Caco-2 (cell line): ENCODE data around the gene ZNF275. TPM values are rescaled to one million over a fixed set of nuclear protein-coding genes. Genes with fewer than 3 reads are reported as not detected.

ENCODE experiments used
- BruUV-seq: library from RNA; stranded (reverse); fragments of 400-500 nt; replicated peaks from 2 replicates; lab custom pipeline; 2021; lab: Mats Ljungman, UMichigan
- CTCF ChIA-PET: fragments of 300-600 bp; sonication (Branson Sonifier 250); formaldehyde crosslinking; loops from one replicate; lab custom pipeline; 2022; ENCODE audit warnings: antibody characterized with exemption; lab: Charles Lee
- POLR2A ChIA-PET: fragments of 300-600 bp; sonication (Branson Sonifier 250); formaldehyde crosslinking; loops from one replicate; lab custom pipeline; 2022; ENCODE audit warnings: antibody characterized with exemption; lab: Charles Lee
- DNase-seq, 2 experiments: peaks; one replicate each; pipeline versions ENCODE4 v3.0.0 to v3.0.0-alpha.2; 2020 to 2022
- H3K27me3 ChIP-seq: replicated peaks from 2 replicates; pipeline ENCODE4 v1.6.0; 2011; ENCODE audit warnings: low read length; ENCODE audit not compliant: control insufficient read depth, insufficient read depth
- H3K36me3 ChIP-seq: 2 replicates; pipeline ENCODE4 v1.5.1; 2011; ENCODE audit warnings: low read length; ENCODE audit not compliant: control insufficient read depth, insufficient read depth
- H3K4me1 ChIP-seq: fragments of 250-450 bp; sonication (Bioruptor Pico); 2 replicates; pipeline ENCODE4 v1.5.1; 2020; ENCODE audit warnings: mild to moderate bottlenecking
- H3K4me3 ChIP-seq: 2 replicates; pipeline ENCODE4 v1.5.1; 2011; ENCODE audit warnings: low read depth, mild to moderate bottlenecking, control low read depth, low read length
- H3K9me3 ChIP-seq: fragments of 250-450 bp; sonication (Bioruptor Pico); 2 replicates; pipeline ENCODE4 v1.5.1; 2020; ENCODE audit warnings: mild to moderate bottlenecking, moderate library complexity
- H3K27ac Mint-ChIP-seq: one replicate; pipeline ENCODE4 v1.8.0; 2022; ENCODE audit warnings: mixed read lengths; ENCODE audit not compliant: unreplicated experiment
- H3K27me3 Mint-ChIP-seq: one replicate; pipeline ENCODE4 v1.8.0; 2022; ENCODE audit warnings: mixed read lengths; ENCODE audit not compliant: insufficient read depth, unreplicated experiment
- H3K36me3 Mint-ChIP-seq: one replicate; pipeline ENCODE4 v1.8.0; 2022; ENCODE audit warnings: mild to moderate bottlenecking, mixed read lengths; ENCODE audit not compliant: insufficient read depth, unreplicated experiment
- H3K4me1 Mint-ChIP-seq: one replicate; pipeline ENCODE4 v1.8.0; 2022; ENCODE audit warnings: low read depth, mixed read lengths; ENCODE audit not compliant: unreplicated experiment
- H3K4me3 Mint-ChIP-seq: one replicate; pipeline ENCODE4 v1.8.0; 2022; ENCODE audit warnings: mild to moderate bottlenecking, moderate library complexity, mixed read lengths; ENCODE audit not compliant: unreplicated experiment
- H3K9me3 Mint-ChIP-seq: one replicate; pipeline ENCODE4 v1.8.0; 2022; ENCODE audit warnings: mixed read lengths; ENCODE audit not compliant: unreplicated experiment
- intact Hi-C: fragments of 100-400 bp; cut with micrococcal nuclease; formaldehyde crosslinking; loops from one replicate; pipeline ENCODE4 v1.10.0; 2022; ENCODE audit not compliant: unreplicated experiment
- total RNA-seq: library from RNA; stranded (reverse); gene quantifications from 2 replicates; pipeline ENCODE4 v1.2.3, GENCODE V29; 2022
- TF ChIP-seq, protein P1 (sequence below), 2 experiments: fragments of 200-600 bp in 1 of 2; IDR thresholded peaks; 1 replicate in 1 of 2; 2 replicates in 1 of 2; pipeline versions ENCODE4 v1.5.1 to v1.8.0; 2011 to 2022; ENCODE audit warnings: antibody characterized with exemption in 1 of 2, control low read depth in 1 of 2, inconsistent platforms in 1 of 2, low read depth in 1 of 2, low read length in 1 of 2, mild to moderate bottlenecking in 1 of 2, moderate library complexity in 1 of 2; ENCODE audit not compliant: insufficient read depth in 1 of 2, severe bottlenecking in 1 of 2, unreplicated experiment in 1 of 2

ZNF275 gene
- total RNA-seq, 1 experiment from 2014 or later = 5.6 TPM

DNA sequence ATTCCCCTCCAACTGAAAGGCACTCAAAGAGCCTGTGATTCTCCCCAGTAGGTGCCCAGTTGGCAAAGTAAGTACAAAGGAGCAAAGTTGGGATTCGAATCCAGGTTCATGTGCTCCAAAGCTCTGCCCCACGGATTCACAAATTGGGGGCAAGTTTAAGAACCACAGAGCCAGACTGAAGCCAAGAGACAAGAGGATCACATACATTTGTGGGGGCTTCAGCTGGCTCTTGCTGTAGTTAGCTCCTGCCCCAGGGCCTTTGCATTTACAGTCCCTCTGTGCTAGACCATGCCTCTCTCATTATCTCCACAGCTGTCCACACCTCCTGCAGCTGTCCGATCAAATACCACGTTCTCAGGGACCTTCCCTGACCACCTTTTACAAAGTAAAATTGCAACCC, 31.2 kb upstream of the ZNF275 start:
- H3K9me3 Mint-ChIP-seq = no peaks in the 10 kb centered on the region

DNA sequence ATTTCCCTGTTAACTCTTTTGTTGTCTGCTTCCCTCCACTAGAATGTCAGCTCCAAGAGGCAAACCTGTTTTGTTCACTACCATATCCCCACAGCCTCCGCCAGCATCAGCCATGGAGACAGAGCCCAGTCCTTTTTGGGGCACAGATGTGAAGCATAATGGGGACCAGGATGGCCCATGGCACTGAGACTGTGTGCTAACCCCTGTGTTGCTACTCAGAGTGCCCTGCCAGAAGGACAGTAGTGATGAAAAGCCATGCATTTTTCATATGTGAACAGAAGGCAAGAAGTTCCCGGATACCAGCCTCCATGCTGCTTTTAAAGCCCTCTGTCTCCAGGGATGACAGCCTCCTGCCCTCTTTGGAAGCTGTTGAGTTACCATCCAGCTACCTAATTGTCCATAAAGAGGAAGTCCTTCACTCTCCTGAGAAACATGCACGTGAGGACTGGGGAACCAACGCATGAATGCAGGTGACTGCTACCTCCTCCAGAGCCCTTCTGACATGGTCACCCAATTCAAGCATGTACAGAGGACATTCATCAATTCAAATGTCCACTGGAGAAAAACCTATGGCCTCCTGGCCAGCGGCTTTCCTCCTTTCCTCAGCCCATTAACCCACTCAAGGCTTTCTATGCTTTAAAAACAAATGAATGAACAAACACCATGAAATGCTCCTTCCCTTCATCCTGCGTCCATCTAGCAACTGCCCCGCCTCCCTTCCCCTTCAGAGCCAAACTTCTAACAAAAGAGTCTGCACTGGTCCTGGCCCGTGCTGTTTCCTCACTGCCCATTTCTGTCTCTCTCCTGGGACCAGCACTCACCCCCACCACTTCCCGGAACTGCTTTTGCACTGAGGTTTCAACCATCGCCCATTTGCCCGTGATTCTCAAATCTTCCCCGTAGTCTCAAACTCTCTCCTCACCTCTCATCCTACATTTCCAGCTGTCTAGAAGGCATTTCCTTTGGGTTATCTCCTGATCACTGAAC, 30.4 kb upstream of the ZNF275 start:
- Histone ChIP-seq H3K27me3 (no peaks in the 10 kb centered on the region), H3K36me3 (no peaks in the 10 kb centered on the region), H3K4me1 (no peaks in the 10 kb centered on the region), H3K9me3 (no peaks in the 10 kb centered on the region), H3K4me3 (no peak overlapping the region)
- Mint-ChIP-seq H3K4me3 (no peak overlapping the region), H3K9me3 (no peaks in the 10 kb centered on the region), H3K27me3 (peaks cover 21% of the 10 kb centered on the region), H3K36me3 (no peaks in the 10 kb centered on the region), H3K4me1 (no peaks in the 10 kb centered on the region), H3K27ac (no peak overlapping the region)
- intact Hi-C loops = no loop called here
- TF ChIP-seq, protein P1, sequence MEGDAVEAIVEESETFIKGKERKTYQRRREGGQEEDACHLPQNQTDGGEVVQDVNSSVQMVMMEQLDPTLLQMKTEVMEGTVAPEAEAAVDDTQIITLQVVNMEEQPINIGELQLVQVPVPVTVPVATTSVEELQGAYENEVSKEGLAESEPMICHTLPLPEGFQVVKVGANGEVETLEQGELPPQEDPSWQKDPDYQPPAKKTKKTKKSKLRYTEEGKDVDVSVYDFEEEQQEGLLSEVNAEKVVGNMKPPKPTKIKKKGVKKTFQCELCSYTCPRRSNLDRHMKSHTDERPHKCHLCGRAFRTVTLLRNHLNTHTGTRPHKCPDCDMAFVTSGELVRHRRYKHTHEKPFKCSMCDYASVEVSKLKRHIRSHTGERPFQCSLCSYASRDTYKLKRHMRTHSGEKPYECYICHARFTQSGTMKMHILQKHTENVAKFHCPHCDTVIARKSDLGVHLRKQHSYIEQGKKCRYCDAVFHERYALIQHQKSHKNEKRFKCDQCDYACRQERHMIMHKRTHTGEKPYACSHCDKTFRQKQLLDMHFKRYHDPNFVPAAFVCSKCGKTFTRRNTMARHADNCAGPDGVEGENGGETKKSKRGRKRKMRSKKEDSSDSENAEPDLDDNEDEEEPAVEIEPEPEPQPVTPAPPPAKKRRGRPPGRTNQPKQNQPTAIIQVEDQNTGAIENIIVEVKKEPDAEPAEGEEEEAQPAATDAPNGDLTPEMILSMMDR (IDR thresholded peaks at IDR 0.05; ENCODE audit: insufficient read depth in 1 of 2, low read depth in 1 of 2, low read length in 1 of 2, severe bottlenecking in 1 of 2, unreplicated experiment in 1 of 2) = no peak
- CTCF ChIA-PET = no interaction called here
- DNase-seq = no peak
- no TSS peak for BruUV-seq
- POLR2A ChIA-PET = no interaction called here

More for the DNA sequence above, 31.2 kb upstream of the ZNF275 start:
- BruUV-seq = no TSS peak
- Histone ChIP-seq H3K27me3 (no peaks in the 10 kb centered on the region), H3K4me3 (no peak overlapping the region), H3K9me3 (no peaks in the 10 kb centered on the region), H3K4me1 (no peaks in the 10 kb centered on the region), H3K36me3 (no peaks in the 10 kb centered on the region)
- Mint-ChIP-seq H3K36me3 (no peaks in the 10 kb centered on the region), H3K27me3 (peaks cover 21% of the 10 kb centered on the region), H3K4me1 (no peaks in the 10 kb centered on the region), H3K4me3 (no peak overlapping the region), H3K27ac (no peak overlapping the region)
- no peak for DNase-seq
- TF ChIP-seq, protein P1 (IDR thresholded peaks at IDR 0.05; ENCODE audit: insufficient read depth in 1 of 2, low read depth in 1 of 2, low read length in 1 of 2, severe bottlenecking in 1 of 2, unreplicated experiment in 1 of 2) = no peak
- intact Hi-C loops = no loop called here
- ChIA-PET CTCF (no interaction called here), POLR2A (no interaction called here)

DNA sequence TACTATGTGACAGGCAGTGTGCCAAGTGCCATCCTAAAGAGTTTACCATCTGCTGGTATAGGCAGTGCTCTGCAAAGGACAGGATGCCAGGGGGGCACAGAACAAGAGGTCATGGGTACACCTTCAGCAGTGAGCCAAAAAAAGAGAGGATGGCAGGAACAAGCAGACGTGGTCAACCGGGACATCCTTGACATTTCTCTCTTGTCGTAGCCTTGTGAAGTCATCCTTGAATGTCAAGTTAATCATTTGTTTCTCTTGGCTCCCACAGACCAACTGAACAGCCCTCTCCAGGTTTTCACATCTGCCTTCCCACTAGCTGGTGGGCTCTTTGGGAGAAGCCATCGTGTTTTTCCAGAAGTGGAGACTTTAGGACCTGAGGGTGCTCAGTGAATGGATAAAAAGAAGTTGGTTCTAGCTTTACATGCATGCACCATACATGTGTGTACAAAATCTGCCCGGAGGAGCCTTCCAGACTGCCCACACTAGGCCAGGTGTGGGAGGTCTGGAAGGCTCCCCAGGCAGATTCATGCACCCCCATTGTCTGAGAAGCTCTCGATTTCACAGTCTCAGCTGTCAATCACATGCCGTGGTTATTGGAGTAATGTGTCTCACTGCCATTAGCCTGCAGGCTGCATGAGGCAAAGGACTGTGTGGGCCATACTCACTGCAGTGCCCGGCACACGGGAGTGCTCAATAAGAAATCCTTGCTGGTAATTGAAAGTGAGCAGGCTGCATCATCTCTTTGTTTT, 28.8 kb upstream of the ZNF275 start:
- ChIA-PET POLR2A (no interaction called here), CTCF (no interaction called here)
- Mint-ChIP-seq H3K9me3 (no peaks in the 10 kb centered on the region), H3K27ac (no peak overlapping the region), H3K4me3 (no peak overlapping the region), H3K27me3 (peaks cover 25% of the 10 kb centered on the region), H3K36me3 (no peaks in the 10 kb centered on the region), H3K4me1 (no peaks in the 10 kb centered on the region)
- no peaks in the 10 kb centered on the region for H3K9me3 ChIP-seq
- intact Hi-C loops = no loop called here
- H3K27me3 ChIP-seq = no peaks in the 10 kb centered on the region
- H3K36me3 ChIP-seq = no peaks in the 10 kb centered on the region
- BruUV-seq = no TSS peak
- H3K4me1 ChIP-seq = no peaks in the 10 kb centered on the region
- DNase-seq = no peak
- TF ChIP-seq, protein P1 (IDR thresholded peaks at IDR 0.05; ENCODE audit: insufficient read depth in 1 of 2, low read depth in 1 of 2, low read length in 1 of 2, severe bottlenecking in 1 of 2, unreplicated experiment in 1 of 2) = no peak
- H3K4me3 ChIP-seq = no peak overlapping the region
